ENCODE data around the gene ARVCF. TPM values are rescaled to one million over a fixed set of nuclear protein-coding genes. Genes with fewer than 3 reads are reported as not detected.

Gene ARVCF
- total and polyA plus RNA-seq, 9 of the 15 experiments (the other 6 are each of a cell fraction or from before 2014, with no cell fraction given): 0.03 to 97.4 (median 15.6) TPM

- TF ChIP-seq RCOR1 (IDR thresholded peaks at IDR 0.05; ENCODE audit: borderline replicate concordance in 1 of 2, low read depth in 2 of 2, low read length in 2 of 2) (peak; percentile 45 to 87; a peak in 3 of 4 replicates), ZNF217 (CRISPR knock-in tag; IDR thresholded peaks at IDR 0.05) (no peak), ZNF584 (CRISPR knock-in tag; IDR thresholded peaks at IDR 0.05; ENCODE audit: low read depth) (no peak), GMEB1 (CRISPR knock-in tag; IDR thresholded peaks at IDR 0.05) (peak; percentile 71), CTCFL (IDR thresholded peaks at IDR 0.05; ENCODE audit: borderline replicate concordance, insufficient read depth, low read depth, low read length, poor library complexity, severe bottlenecking) (no peak), PCBP2 (IDR thresholded peaks at IDR 0.05; ENCODE audit: low read depth, low read length, poor library complexity, severe bottlenecking) (peak; percentile 91), ZNF239 (CRISPR knock-in tag; IDR thresholded peaks at IDR 0.05) (peak; percentile 36), MCM7 (IDR thresholded peaks at IDR 0.05) (no peak), SREBF1 (IDR thresholded peaks at IDR 0.05; ENCODE audit: borderline replicate concordance, low read depth, low read length) (peak; percentile 53; the same call in 1 of the 2 replicates), KLF6 (CRISPR knock-in tag; IDR thresholded peaks at IDR 0.05; ENCODE audit: borderline replicate concordance) (peak; percentile 84), ZNF75A (CRISPR knock-in tag; IDR thresholded peaks at IDR 0.05) (0 out of 2 replicates have a peak, but pooled peaks have one; percentile 34), KLF13 (tag; IDR thresholded peaks at IDR 0.05; ENCODE audit: borderline replicate concordance, low read depth) (peak; percentile 28; the same call in 1 of the 2 replicates), MXI1 (IDR thresholded peaks at IDR 0.05; ENCODE audit: low read depth, low read length) (0 out of 2 replicates have a peak, but pooled peaks have one; percentile 67), ZSCAN32 (CRISPR knock-in tag; IDR thresholded peaks at IDR 0.05) (peak; percentile 57; the same call in 1 of the 2 replicates), RHOXF2B (CRISPR knock-in tag; conservative IDR thresholded peaks at IDR 0.05) (0 out of 2 replicates have a peak, but pooled peaks have one; percentile 82), SMAD4 (CRISPR knock-in tag; conservative IDR thresholded peaks at IDR 0.05) (peak; percentile 56), CHD2 (IDR thresholded peaks at IDR 0.05; ENCODE audit: low read depth, low read length) (peak; percentile 49; the same call in 1 of the 2 replicates), POLR3A (IDR thresholded peaks at IDR 0.05; ENCODE audit: borderline replicate concordance, extremely low read depth, insufficient read depth, insufficient read length) (no peak), POLR2G (IDR thresholded peaks at IDR 0.05; ENCODE audit: low read depth, low read length) (peak; percentile 99), NFIX (CRISPR knock-in tag; IDR thresholded peaks at IDR 0.05; ENCODE audit: low read depth) (no peak), E4F1 (CRISPR knock-in tag; IDR thresholded peaks at IDR 0.05; ENCODE audit: borderline replicate concordance) (peak; percentile 74), TGIF2 (CRISPR knock-in tag; IDR thresholded peaks at IDR 0.05) (no peak)
Measured at GRCh38 chr22:19941365-19942082, 75.1 kb downstream of the ARVCF start, which contains the start of the genes COMT and TXNRD2 (continued).

Data from K562 (cell line).